Measurements from ENCODE around the gene TSHZ2. TPM values are rescaled to one million over a fixed set of nuclear protein-coding genes. Genes with fewer than 3 reads are reported as not detected.

Gene TSHZ2
- total and polyA plus RNA-seq, 3 donors from 2014 or later, result 13.0 to 41.9 (median 40.4) TPM

- Histone ChIP-seq H3K4me1 (no peaks in the 10 kb centered on the region), H3K27me3 (no peaks in the 10 kb centered on the region), H3K9me3 (no peaks in the 10 kb centered on the region), H3K36me3 (ENCODE audit: low read depth, missing control alignments) (no peaks in the 10 kb centered on the region), H3K27ac (no peak overlapping the region), H3K4me3 (no peak overlapping the region)
- DNase-seq, result no peak
- intact Hi-C loops (cut with DNase I; ENCODE audit: low total_unique reads), result no loop called here
- TF ChIP-seq CTCF (IDR thresholded peaks at IDR 0.05) (no peak), POLR2A (IDR thresholded peaks at IDR 0.05) (no peak)
- 80 to 82% methylated on average over 3 of the region's 3 CpGs for WGBS, 2 donors
Observed at GRCh38 chr20:53174454-53174853, 202.3 kb downstream of the TSHZ2 start.

GRCh38 chr20:53175135-53175780, 203.1 kb downstream of the TSHZ2 start:
- no peak for DNase-seq
- Histone ChIP-seq H3K4me3 (no peak overlapping the region), H3K27ac (no peak overlapping the region), H3K36me3 (ENCODE audit: low read depth, missing control alignments) (no peaks in the 10 kb centered on the region), H3K9me3 (no peaks in the 10 kb centered on the region), H3K4me1 (no peaks in the 10 kb centered on the region), H3K27me3 (no peaks in the 10 kb centered on the region)
- 76 to 84% methylated on average over 12 of the region's 12 CpGs for WGBS, 2 donors
- TF ChIP-seq POLR2A (IDR thresholded peaks at IDR 0.05), result no peak
- TF ChIP-seq CTCF (IDR thresholded peaks at IDR 0.05), result no peak
- intact Hi-C loops (cut with DNase I; ENCODE audit: low total_unique reads), result no loop called here

GRCh38 chr20:53176134-53176533, 204.0 kb downstream of the TSHZ2 start:
- H3K4me3 ChIP-seq, result no peak overlapping the region
- TF ChIP-seq CTCF (IDR thresholded peaks at IDR 0.05) (no peak), POLR2A (IDR thresholded peaks at IDR 0.05) (no peak)
- intact Hi-C loops (cut with DNase I; ENCODE audit: low total_unique reads), result no loop called here
- no peak for DNase-seq
- WGBS, 2 donors, result 72 to 74% methylated on average over 3 of the region's 3 CpGs
- H3K4me1 ChIP-seq, result no peaks in the 10 kb centered on the region
- no peaks in the 10 kb centered on the region for H3K27me3 ChIP-seq
- no peaks in the 10 kb centered on the region for H3K9me3 ChIP-seq
- H3K27ac ChIP-seq, result no peak overlapping the region
- H3K36me3 ChIP-seq (ENCODE audit: low read depth, missing control alignments), result no peaks in the 10 kb centered on the region

GRCh38 chr20:53177687-53178086, 205.5 kb downstream of the TSHZ2 start:
- no peak for DNase-seq
- Histone ChIP-seq H3K27me3 (no peaks in the 10 kb centered on the region), H3K4me1 (peaks cover 1% of the 10 kb centered on the region), H3K36me3 (ENCODE audit: low read depth, missing control alignments) (no peaks in the 10 kb centered on the region), H3K9me3 (no peaks in the 10 kb centered on the region), H3K27ac (no peak overlapping the region), H3K4me3 (no peak overlapping the region)
- TF ChIP-seq POLR2A (IDR thresholded peaks at IDR 0.05), result no peak
- TF ChIP-seq CTCF (IDR thresholded peaks at IDR 0.05), result no peak
- WGBS, 2 donors, result 93 to 94% methylated on average over 2 of the region's 2 CpGs
- intact Hi-C loops (cut with DNase I; ENCODE audit: low total_unique reads), result no loop called here

GRCh38 chr20:53179749-53180148, 207.6 kb downstream of the TSHZ2 start:
- Histone ChIP-seq H3K36me3 (ENCODE audit: low read depth, missing control alignments) (no peaks in the 10 kb centered on the region), H3K27me3 (no peaks in the 10 kb centered on the region), H3K27ac (no peak overlapping the region), H3K9me3 (no peaks in the 10 kb centered on the region), H3K4me1 (peaks cover 7% of the 10 kb centered on the region), H3K4me3 (no peak overlapping the region)
- WGBS, 2 donors, result 81 to 88% methylated on average over 10 of the region's 10 CpGs
- TF ChIP-seq POLR2A (IDR thresholded peaks at IDR 0.05) (no peak), CTCF (IDR thresholded peaks at IDR 0.05) (no peak)
- DNase-seq, result no peak
- intact Hi-C loops (cut with DNase I; ENCODE audit: low total_unique reads), result no loop called here

Data from testis (tissue), 3 donors.